ENCODE data around the gene IGFBP1. TPM values are rescaled to one million over a fixed set of nuclear protein-coding genes. Genes with fewer than 3 reads are reported as not detected.

Gene IGFBP1
- total and polyA plus RNA-seq, 2 of the 13 experiments (the other 11 are each of a cell fraction or from before 2014, with no cell fraction given): 5.4 to 885 TPM

- peak in 1 of 2 experiments; percentile 77; a peak in 1 of 4 replicates for TF ChIP-seq HMGXB4 (CRISPR knock-in tag; IDR thresholded peaks at IDR 0.05; ENCODE audit: borderline replicate concordance in 1 of 2, low read depth in 1 of 2)
- 0 out of 2 replicates have a peak, but pooled peaks have one; percentile 31 for TF ChIP-seq THAP7 (CRISPR knock-in tag; IDR thresholded peaks at IDR 0.05)
- no peak for TF ChIP-seq ATRX (CRISPR knock-in tag; IDR thresholded peaks at IDR 0.05; ENCODE audit: borderline replicate concordance)
These were observed 15.9 kb upstream of the IGFBP1 start (continued) for GRCh38 chr7:45872116-45873034.

- Histone ChIP-seq H4K20me1 (ENCODE audit: insufficient read depth, low read length) (no peaks in the 10 kb centered on the region), H3K79me2 (ENCODE audit: insufficient read depth, low read length) (no peaks in the 10 kb centered on the region), H3K4me1 (ENCODE audit: insufficient read depth, low read length) (peaks cover 66% of the 10 kb centered on the region), H3K9me3 (ENCODE audit: low read length) (peaks cover 7% of the 10 kb centered on the region; the same call in 1 of the 2 replicates), H3K4me2 (ENCODE audit: low read depth, low read length) (peak within 1 kb of the TSS; percentile 46), H2AFZ (ENCODE audit: low read length) (no peak within 1 kb of the TSS), H3K4me3 (replicated peaks in 1 of 3; ENCODE audit: insufficient read depth in 1 of 3, low read depth in 2 of 3, low read length in 3 of 3) (peak within 1 kb of the TSS in 1 of 3 experiments; percentile 33; a peak in 2 of 6 replicates), H3K9ac (ENCODE audit: insufficient read depth, low read depth, low read length) (no peak within 1 kb of the TSS; the same call in 1 of the 2 replicates), H3K27ac (ENCODE audit: extremely low read length, insufficient read depth, low read length) (peak within 1 kb of the TSS; percentile 56), H3K36me3 (replicated peaks in 1 of 2; ENCODE audit: control insufficient read depth in 1 of 2, insufficient read depth in 2 of 2, low read length in 2 of 2) (no peaks in the 10 kb centered on the region), H3K27me3 (ENCODE audit: control insufficient read depth in 1 of 2, insufficient read depth in 2 of 2, low read length in 2 of 2) (no peaks in the 10 kb centered on the region)
- 96% methylated on average over 7 of the region's 7 CpGs for WGBS (ENCODE audit: low lambda C conversion rate)
- in situ Hi-C loops (cut with HindIII; ENCODE audit: extremely low pct_ligation_motif_present, low pct_unique_long_range_greater_than_20kb): no loop called here
- ATAC-seq (no peak), FAIRE-seq (no peak), DNase-seq (ENCODE audit: low spot score) (no peak)
- intact Hi-C loops (cut with micrococcal nuclease; ENCODE audit: unreplicated experiment): loop anchor here (5.0 kb wide), 1 partner anchor 34 kb away; no protein-coding TSS in a partner anchor
- no TSS peak for BruUV-seq (replicated peaks)
- CTCF ChIA-PET (ENCODE audit: low intra/inter-chr PET ratio, low total read pairs): interaction anchor here (0.8 to 2.5 kb wide), 5 partner anchors 9 to 50 kb away, joined by 3 to 11 read pairs (median 6); no protein-coding TSS in a partner anchor
- POLR2A ChIA-PET: interaction anchor here (3.7 to 8.5 kb wide), 3 partner anchors 10 to 21 kb away, joined by 38 to 117 read pairs (median 64); partner anchors contain the start of gene IGFBP1
- no peak for TF ChIP-seq DDIT3 (CRISPR knock-in tag; IDR thresholded peaks at IDR 0.05)
- no peak for TF ChIP-seq AKAP8 (CRISPR knock-in tag; IDR thresholded peaks at IDR 0.05)
- no peak for TF ChIP-seq MTA1 (CRISPR knock-in tag; IDR thresholded peaks at IDR 0.05; ENCODE audit: borderline replicate concordance)
- 0 out of 2 replicates have a peak, but pooled peaks have one; percentile 13 for TF ChIP-seq GABPB1 (CRISPR knock-in tag; IDR thresholded peaks at IDR 0.05)
- TF ChIP-seq MEF2D (CRISPR knock-in tag; IDR thresholded peaks at IDR 0.05): no peak
- TF ChIP-seq ZNF619 (CRISPR knock-in tag; IDR thresholded peaks at IDR 0.05): 0 out of 2 replicates have a peak, but pooled peaks have one; percentile 1
- TF ChIP-seq SCMH1 (CRISPR knock-in tag; IDR thresholded peaks at IDR 0.05; ENCODE audit: borderline replicate concordance): no peak
- TF ChIP-seq TRIM24 (CRISPR knock-in tag; IDR thresholded peaks at IDR 0.05): no peak
- no peak for TF ChIP-seq NCOR1 (IDR thresholded peaks at IDR 0.05; ENCODE audit: borderline replicate concordance, low read length)
These were observed 15.3 kb upstream of the IGFBP1 start, which contains the start of gene CCDC201 for GRCh38 chr7:45873035-45873354. Gene CCDC201, minus strand, starts transcription at chr7:45873082. Its CDS starts 75 bp downstream, at chr7:45873007.

Data from HepG2 (cell line).